ENCODE results near the gene SDK1.

SDK1 gene

DNA sequence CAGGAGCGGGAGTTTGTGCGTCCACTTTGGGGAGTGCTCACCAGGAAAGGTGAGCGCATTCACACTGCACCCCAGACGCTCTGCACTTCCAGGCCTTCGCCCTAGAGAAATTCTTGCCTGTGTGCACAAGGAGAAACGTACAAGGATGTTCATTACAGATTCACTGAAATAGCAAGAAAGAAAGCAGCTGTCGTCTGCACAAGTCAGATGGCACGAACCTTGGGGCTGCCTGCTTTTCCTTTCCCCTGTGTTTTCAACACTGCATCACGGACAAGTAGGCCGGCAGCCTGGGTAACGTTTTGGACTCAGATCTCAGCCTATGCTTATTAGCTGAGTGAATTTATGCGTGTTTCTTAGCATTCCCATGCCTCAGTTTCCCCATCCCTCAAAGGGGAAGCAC is 834.2 kb downstream of the SDK1 start:
- no peak for DNase-seq (ENCODE audit: low read depth in 2 of 2)

DNA sequence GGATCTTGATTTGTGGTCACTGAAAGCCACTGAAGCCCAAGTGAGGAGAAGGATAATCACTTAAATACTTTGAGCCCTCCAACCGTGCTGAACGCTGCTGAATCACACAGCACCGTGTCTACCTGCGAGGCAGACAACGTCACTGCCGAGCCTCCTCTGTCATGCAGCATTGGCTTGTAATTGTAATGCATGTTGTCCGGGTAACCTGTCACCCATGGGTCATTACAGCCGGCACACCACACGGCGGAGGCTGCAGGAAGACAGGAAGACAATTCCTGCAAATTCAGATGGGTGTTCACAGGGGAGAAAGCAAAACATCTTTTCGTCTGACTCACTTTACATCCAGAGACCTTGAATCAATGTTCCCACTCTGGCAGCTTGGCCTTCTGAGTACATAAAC is 835.0 kb downstream of the SDK1 start:
- DNase-seq (ENCODE audit: low read depth in 2 of 2), result no peak

DNA sequence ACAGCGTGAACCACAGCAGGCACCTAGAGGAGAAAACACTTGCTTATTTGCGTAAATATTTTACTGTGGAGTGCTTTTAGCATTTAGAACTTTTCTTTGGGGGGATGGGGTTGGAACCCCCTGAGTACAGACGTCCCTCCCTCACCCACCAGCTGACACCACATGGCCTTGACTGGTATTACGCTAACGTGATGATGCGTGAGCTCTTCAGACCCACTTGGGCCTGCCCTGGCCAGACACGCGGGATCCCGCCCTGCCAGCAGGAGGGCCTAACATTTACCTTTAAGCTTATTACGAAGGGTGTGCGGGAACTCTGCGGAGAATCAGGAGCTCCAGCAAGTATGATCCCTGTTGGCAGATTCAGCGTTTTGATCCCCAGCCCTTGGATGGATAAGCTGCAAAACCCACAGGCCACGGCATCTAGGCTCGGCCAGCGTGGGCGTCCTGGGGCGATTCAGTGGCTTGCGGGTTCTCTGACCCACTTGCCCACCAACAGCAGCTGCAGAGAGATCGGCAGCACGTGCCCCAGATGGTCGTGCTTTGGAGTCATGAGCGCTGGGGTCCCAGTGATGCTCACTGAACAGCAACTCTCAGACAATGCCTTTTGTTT is 835.6 kb downstream of the SDK1 start:
- DNase-seq (ENCODE audit: low read depth in 2 of 2), result no peak

DNA sequence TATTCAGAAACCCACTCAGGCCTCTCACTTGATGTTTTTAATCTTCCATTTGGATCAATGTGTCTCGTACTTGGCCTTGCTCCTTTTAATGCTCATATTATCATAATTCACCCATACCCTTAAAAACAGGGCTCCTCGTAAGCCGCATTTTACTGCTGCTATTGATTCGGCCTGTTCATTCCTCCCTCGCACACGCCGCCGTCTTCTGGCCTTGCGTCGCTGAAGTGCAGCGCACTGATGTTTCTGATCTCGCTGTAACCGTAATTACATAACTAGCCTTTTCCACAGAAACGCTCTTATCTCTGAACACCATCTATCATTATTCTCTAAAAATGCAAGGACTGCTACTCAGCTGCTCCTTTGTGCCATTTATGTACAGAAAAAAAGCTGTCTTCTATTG is 836.5 kb downstream of the SDK1 start:
- DNase-seq (ENCODE audit: low read depth in 2 of 2), result no peak

DNA sequence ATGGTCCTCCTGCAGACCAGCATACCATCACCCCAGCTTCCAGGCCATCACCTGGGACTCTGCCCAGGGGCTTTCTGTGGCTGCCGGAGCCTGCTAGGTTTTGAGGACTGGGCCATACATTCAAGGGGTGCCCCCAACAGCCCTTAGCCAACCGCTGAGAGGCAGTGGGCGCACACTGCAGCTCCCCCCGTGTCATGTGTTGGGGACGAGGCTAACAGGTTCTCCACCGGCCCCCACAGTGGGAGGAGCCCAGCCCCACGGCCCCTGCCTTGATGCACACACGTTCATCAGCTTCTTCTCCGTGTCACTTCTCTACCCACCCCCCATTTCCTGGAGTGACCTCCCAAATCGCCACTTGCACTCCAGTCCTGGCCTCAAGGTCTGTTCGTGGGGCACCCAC is 837.8 kb downstream of the SDK1 start:
- DNase-seq (ENCODE audit: low read depth in 2 of 2), result no peak

DNA sequence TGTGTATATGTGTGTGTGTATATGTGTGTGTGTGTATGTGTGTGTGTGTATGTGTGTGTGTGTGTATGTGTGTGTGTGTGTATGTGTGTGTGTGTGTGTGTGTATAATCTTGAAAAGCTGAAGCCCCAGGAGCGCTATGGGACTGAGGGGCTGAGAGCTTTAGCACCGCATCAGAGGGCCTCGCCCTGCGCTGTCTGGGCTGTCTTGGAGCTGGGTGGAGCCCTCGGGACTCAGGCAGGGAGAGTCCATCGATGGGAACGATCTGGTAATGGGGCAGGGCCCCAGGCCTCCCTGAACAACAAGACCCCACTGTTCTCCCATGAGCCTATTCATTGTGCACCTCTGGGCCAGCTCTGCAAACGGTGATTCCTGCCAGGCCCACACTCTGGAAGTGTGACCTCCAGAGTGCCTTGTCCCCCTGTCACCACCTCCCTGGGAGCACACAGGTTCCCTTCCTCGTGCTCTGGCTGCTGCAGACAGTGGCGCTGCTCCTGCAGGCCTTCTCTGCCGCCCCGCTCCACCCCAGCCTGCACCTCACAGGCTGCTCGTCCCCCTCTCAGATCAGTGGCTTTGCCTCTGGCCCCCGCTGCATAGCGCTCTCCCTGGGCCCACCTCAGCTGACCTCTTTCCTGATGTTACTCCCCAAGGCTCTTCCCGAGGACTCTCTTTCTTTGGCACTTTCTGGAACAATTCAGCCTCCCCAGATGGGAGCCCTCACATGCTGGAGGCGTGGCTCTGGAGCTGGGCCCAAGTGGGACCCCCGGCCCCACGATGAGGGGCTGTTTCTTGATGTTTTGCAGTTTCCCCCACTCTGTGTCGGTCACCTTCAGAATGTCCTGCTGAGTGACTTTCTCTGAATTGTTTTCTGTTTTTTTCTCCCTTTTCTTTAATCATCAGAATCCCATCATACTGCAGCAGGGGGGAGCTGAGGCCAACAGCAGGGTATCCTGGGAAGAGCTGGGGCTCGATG is 838.9 kb downstream of the SDK1 start:
- DNase-seq (ENCODE audit: low read depth in 2 of 2), result no peak

DNA sequence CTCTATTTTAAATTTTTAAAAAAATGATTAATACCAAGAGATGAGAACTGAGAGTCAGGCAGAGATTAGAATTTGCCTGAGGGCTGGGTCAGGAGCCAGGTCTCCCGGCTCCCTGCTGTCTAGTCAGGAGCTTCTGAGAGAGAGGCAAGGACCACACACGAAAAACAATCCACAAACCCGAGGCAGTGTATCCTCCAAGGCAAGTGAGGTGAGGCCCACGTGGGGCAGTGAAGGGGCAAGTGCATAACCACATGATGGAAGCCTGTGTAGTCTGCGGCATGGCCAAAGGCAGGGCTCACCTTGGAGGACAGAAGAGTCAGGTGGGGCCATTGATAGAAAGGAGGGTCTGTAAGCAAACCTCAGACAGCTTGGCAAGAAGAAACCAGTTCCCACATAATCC is 839.9 kb downstream of the SDK1 start:
- DNase-seq (ENCODE audit: low read depth in 2 of 2), result no peak

DNA sequence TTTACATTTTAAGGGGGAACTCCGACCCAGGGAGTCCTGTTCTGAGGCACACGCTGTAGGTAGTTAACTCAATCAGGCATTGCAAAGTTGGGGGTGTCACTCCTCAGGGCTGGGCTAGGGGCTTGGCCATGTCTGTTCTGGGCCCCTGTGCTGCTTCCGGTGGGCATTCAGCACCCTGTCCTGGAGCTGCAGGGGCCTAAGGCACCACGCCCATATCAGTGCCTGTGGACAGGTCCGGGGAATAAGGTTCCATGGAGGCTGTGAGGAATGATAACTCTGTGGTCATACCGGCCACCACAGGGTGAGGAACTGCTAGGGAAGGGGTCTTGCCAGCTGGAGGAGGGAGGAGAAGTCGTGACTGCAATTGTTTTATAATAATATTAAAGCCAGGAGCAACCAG is 842.0 kb downstream of the SDK1 start:
- DNase-seq (ENCODE audit: low read depth in 2 of 2), result no peak

DNA sequence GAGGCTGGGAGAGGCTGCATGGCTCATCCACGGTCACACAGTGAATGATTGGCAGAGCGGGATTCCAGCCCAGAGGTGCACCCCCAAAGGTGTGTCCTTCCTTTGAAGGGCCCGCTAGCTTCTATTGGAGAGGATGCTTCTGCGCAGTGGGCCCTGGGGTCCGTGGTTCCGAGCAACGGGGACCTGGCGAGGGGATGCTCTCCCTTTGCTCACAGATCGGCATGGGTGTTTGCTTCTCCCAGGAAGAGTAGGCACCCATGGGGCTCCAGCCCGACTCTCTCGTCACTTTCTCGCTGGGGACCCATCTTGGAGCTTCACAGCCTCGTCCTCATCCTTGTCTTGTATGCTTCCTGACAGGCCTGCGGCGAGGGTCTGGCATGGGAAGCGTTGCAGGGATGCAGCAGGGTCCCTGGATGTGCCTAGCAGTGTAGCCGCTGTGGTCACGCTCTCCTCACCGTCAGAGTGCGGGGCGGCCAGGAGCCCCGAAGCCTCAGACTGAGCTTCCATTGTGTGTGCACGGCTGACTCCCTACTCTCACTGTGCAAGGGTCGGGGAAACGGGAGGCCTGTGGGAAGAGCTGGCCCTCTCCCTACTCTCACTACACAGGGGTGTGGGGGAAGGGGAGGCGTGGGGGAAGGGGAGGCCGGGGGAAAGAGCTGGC is 842.6 kb downstream of the SDK1 start:
- no peak for DNase-seq (ENCODE audit: low read depth in 2 of 2)

DNA sequence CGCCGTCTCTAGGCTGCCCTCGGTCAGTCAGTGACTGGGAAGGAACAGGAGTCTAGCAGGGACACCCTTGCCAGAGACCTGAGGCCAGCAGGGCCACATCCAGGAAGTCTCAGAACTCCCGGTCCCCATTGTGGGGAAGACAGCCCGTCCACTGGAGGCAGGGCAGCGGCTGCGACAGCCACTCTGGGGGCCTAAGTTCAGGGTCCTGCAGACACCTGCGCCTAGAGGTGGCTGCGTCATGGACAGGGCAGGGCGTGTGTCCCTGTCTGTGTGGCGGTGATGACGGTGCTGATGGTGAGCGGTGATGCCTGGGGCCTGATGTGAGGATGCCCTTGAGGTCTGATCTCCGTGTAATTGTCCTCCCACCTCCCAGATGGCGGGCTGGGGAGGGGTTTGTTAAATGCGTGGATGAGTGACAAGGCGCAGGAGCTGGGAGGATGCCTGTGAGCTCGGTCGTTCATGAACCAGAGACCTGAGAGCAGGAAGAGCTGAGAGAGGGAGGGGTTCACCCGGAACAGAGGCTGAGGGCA is 843.2 kb downstream of the SDK1 start:
- no peak for DNase-seq (ENCODE audit: low read depth in 2 of 2)

DNA sequence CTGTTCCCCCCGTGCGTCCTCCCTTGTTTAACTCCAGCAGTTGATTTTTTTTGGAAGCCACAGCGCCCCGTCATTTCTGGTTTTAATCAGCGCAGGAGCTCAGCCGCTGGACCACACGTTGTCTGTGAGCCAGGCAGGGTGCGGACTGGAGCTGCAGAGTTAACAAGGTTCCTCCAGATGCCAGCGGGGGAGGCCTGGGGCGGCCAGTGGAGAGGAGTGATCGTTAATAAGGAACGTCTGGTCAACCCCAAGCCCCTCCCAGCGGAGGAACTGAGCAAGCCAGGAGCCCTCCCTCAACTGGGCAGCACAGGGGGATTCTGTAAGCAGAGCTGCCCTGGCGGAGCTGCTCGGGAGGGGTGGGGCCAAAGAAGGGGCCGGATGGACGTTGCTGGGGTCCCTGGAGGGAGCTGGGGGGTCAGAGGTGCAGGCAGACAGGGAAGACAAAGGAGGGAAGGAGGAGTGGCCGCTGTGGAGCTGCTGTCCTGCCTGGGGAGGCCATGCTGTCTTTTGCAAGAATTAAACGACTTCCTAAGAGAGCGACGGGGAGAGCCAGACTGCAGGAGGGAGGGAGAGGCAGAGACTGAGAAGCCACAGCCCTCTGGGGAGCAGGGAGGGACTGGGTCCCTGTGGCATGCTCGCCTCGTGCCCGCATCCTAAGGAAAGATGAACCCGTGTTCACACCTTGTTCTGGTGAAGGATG is 843.9 kb downstream of the SDK1 start:
- no peak for DNase-seq (ENCODE audit: low read depth in 2 of 2)

DNA sequence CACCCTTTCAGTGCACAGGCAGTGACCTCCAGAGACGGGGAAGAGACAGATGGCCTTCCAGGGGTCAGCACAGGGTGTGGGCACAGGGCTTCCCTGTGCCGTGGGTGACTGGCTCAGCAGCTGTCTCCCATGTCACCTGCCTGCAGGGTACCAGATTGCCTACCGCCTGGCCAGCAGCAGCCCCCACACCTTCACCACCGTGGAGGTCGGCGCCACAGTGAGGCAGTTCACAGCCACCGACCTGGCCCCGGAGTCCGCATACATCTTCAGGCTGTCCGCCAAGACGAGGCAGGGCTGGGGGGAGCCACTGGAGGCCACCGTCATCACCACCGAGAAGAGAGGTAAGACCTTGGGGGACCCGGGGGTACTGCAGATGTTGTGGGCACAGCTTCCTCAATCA is 844.5 kb downstream of the SDK1 start:
- no peak for DNase-seq (ENCODE audit: low read depth in 2 of 2)

DNA sequence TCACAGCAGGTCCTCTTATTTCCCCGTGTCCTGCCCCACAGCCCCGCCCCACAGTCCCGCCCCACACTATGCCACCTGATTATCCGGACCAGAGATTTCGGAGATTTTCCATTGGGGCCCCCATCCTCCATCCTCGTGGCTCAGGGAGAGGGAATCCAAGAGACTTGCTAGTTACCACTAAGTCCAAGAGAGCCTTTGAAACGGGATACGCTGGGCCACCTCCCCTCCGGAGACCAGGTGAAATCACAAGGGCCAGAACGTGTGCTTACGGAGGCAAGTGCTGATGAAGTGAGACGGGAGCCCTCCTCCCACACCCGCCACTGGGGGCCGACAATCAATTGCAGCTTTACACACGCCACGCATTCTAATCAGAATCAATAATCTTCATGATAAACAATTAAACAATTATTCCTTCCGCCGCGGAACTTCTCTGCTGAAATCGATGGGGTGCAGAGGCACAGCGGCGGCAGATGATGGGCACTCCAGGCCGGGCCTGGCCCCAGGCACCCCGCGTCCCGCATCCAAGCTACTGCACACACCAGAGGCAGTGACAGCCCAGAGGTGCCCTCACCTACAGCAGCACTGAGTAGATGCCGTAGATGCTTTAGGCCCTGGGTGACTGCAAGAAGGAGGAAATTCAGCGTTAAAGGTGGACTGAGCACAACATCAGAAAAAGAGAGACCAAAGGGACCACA is 847.0 kb downstream of the SDK1 start:
- DNase-seq (ENCODE audit: low read depth in 2 of 2), result no peak

DNA sequence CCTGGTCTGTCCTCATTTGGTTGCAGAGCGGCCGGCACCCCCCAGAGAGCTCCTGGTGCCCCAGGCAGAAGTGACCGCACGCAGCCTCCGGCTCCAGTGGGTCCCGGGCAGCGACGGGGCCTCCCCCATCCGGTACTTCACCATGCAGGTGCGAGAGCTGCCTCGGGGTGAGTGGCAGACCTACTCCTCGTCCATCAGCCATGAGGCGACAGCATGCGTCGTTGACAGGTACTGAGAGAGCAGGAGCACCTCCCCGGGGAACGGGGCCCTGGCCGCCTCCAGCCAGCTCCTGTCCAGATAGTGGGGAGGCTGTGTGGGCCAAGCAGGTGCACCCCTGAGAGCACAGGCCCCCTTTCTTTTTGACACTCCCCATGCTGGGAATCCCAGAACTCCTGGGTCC is 848.2 kb downstream of the SDK1 start:
- no peak for DNase-seq (ENCODE audit: low read depth in 2 of 2)

DNA sequence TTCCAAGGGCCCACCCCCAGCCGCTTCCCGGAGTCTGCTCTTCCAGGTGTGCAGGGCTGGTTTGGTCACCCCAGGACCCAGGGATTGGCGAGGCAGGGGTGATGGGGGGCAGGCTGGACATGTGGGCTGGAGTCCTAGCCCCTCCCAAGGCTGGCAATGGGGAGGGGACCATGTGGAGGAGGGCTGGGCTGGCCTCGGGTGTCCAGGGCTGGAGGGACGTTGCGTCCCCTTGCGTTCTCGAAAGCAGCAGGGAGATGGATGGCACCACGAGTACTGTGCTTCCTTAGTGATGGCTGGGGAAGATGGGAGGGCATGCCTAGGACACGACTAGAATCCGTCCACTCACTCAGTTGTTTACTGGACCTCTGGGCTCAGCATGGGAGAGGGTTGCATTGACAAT is 848.6 kb downstream of the SDK1 start:
- DNase-seq (ENCODE audit: low read depth in 2 of 2), result no peak

DNA sequence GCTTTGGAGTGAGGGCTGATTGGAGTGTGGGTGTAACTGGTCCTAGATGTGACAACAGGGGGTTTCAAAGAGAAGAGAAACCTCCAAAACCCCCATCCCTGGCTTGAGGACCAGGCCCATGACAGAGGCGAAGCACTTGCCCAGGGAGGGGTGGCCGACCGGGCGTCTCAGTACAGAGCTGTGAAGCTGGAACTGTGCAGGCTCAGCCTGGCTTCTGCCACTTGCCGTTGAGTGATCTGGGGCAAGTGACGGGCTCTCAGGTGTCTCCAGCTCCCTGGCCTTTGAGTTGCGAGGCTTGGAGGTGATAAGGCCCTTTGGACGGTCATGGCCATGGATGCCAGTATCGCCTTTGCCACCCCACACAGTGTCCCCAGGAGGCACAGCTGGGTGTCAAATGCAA is 849.7 kb downstream of the SDK1 start:
- DNase-seq (ENCODE audit: low read depth in 2 of 2), result no peak

DNA sequence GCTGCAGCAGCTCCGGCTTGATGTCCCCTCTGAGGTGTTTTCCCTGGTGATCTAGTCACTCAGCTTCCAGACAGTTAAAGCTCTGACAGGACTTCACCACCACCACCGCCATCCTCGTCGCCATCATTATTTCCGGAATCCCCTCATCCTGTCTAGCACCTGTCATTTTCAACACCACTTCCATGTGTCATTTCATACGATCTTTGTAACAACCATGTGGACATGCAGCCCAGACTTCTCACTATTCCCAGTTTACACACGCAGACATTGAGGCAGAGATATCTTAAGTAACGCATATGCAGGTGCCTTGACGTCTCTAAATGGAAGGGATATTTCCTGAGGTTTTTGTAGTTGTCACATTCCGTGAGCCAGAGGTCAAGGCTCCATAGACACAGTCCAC is 850.5 kb downstream of the SDK1 start:
- DNase-seq (ENCODE audit: low read depth in 2 of 2), result no peak

DNA sequence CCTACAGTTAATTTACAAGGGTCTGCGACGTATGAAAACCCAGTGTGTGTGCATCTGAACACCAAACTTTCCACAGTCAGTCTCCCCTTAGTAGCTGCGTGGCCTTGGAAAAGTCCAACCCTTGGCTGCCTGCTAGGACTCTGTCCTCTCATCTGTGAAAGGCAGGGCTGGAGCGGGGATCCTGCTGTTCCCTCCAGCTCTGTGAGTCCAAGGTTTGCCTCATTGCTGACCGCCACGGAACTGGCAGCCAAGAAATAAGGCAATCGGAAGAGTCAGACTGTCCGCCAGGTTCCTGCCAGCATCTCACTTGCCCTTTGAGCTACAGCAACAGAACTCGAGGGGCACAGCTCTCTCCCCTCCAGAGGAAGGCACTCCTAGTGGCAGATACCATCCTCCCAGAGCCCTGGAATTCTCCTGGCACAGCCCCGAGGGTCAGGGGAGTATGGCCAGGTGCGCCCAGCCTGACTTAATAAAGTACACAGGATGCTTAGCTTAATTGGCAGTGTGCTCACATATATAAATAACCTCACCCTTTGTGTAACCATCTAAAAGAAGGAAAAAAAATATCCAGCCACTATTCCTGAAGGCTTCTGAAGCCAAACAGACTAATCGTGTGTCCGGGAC is 851.0 kb downstream of the SDK1 start:
- DNase-seq (ENCODE audit: low read depth in 2 of 2), result no peak

DNA sequence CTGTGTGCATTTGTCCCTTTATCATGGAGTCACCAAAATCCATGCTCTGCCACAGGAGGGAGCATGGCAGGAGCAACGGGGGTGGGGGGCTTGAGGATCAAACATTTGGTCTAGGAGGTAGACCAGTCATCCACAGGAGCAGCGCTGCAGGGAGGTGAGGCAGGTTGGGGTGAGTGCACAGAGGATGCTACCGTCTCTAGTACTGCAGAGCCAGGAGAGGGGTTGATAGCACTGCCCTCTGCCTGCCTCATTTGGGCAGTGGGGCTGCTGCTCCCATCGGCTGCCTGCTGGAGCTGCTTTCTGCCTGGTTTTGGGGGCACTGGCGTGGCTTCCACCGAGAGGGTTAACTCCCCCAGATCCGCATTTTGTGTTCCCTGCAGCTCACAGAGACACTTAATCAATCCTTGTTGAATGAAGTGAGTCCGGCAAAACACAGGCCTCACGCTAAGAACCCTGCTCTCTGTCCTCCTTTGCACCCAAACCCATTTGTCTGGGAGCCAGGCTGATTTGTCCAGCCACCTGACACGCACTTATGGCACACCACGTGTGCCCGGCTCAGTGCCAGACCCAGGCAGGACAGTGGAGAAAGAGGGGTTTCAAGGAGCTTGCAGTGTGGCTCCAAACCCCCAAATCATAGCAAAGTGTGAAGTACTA is 854.0 kb downstream of the SDK1 start:
- DNase-seq (ENCODE audit: low read depth in 2 of 2), result no peak

DNA sequence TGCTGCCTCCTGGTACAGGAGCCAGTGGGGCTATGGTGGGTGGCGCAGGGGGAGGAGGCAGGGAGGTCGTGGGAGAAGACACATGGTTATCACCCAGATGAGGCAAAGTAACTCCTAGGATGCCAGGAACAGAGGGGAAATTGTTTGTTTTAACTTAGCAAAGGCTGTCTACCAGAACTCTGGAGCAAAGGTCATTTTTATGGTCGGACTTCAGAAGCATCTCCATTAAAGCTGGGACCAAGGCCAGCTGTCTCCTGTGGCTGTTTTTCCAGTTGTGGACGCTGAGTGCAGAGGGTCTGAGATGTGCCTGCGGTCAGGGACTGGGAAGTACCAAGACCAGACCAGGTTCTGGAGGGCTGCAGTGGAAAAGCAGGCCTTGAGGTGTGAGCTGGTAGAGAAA is 855.1 kb downstream of the SDK1 start:
- no peak for DNase-seq (ENCODE audit: low read depth in 2 of 2)
